OCI-LY7 (cell line): ENCODE data around the gene ESAM. TPM values are rescaled to one million over a fixed set of nuclear protein-coding genes. Genes with fewer than 3 reads are reported as not detected.

Experiments used
- BruUV-seq: library from RNA; stranded (reverse); fragments of 400-500 nt; replicated peaks from 2 replicates; lab custom pipeline; 2021; lab: Mats Ljungman, UMichigan
- CTCF ChIA-PET: fragments of 300-600 bp; sonication (Branson Sonifier 250); formaldehyde crosslinking; loops from one replicate; lab custom pipeline; 2022; ENCODE audit warnings: antibody characterized with exemption; ENCODE audit not compliant: unreplicated experiment; lab: Charles Lee
- POLR2A ChIA-PET: fragments of 300-600 bp; sonication (Branson Sonifier 250); formaldehyde crosslinking; loops from one replicate; lab custom pipeline; 2022; ENCODE audit warnings: antibody characterized with exemption; lab: Charles Lee
- DNase-seq: peaks from one replicate; pipeline ENCODE4 v3.0.0-alpha.2; 2015; ENCODE audit warnings: low spot score
- H2AFZ ChIP-seq: fragments of 200-600 bp; sonication (generic), shearing (Covaris generic); 2 replicates; pipeline ENCODE4 v1.6.1; 2014; ENCODE audit warnings: mild to moderate bottlenecking, antibody characterized with exemption, low read length, moderate library complexity
- H3K27ac ChIP-seq: fragments of 200-600 bp; sonication (generic); 2 replicates; pipeline ENCODE4 v1.5.1; 2014; ENCODE audit warnings: mixed run types, low read depth, mild to moderate bottlenecking, moderate library complexity, low read length, inconsistent platforms; ENCODE audit not compliant: poor library complexity, severe bottlenecking
- H3K36me3 ChIP-seq: fragments of 200-600 bp; sonication (generic); 2 replicates; pipeline ENCODE4 v1.6.1; 2014; ENCODE audit warnings: mild to moderate bottlenecking, antibody characterized with exemption, low read length, moderate library complexity, mixed read lengths; ENCODE audit not compliant: insufficient read depth
- H3K4me1 ChIP-seq: fragments of 200-600 bp; sonication (generic); 2 replicates; pipeline ENCODE4 v1.5.1; 2014; ENCODE audit warnings: mild to moderate bottlenecking, low read length; ENCODE audit not compliant: insufficient read depth, poor library complexity, severe bottlenecking
- H3K4me2 ChIP-seq: fragments of 200-600 bp; sonication (generic); 2 replicates; pipeline ENCODE4 v1.6.1; 2014; ENCODE audit warnings: mild to moderate bottlenecking, low read length
- H3K4me3 ChIP-seq: fragments of 200-600 bp; sonication (generic); 2 replicates; pipeline ENCODE4 v1.5.1; 2014; ENCODE audit warnings: mild to moderate bottlenecking, low read depth, low read length; ENCODE audit not compliant: poor library complexity, severe bottlenecking
- H3K79me2 ChIP-seq: fragments of 200-600 bp; sonication (generic); 2 replicates; pipeline ENCODE4 v1.6.1; 2016; ENCODE audit warnings: low read depth, mild to moderate bottlenecking, low read length, moderate library complexity, mixed read lengths; ENCODE audit not compliant: insufficient read depth
- H3K9me2 ChIP-seq: fragments of 200-600 bp; sonication (generic); 2 replicates; pipeline ENCODE4 v1.6.1; 2016; ENCODE audit warnings: mild to moderate bottlenecking, low read length, mixed read lengths; ENCODE audit not compliant: insufficient read depth
- H3K9me3 ChIP-seq: fragments of 200-600 bp; sonication (generic); 2 replicates; pipeline ENCODE4 v1.6.1; 2014; ENCODE audit warnings: mild to moderate bottlenecking, mixed run types, low read length, mixed read lengths
- H4K20me1 ChIP-seq: fragments of 200-600 bp; sonication (generic); 2 replicates; pipeline ENCODE4 v1.6.1; 2014; ENCODE audit warnings: mild to moderate bottlenecking, antibody characterized with exemption, low read length, moderate library complexity, mixed read lengths; ENCODE audit not compliant: insufficient read depth
- CTCF ChIP-seq: fragments of 200-600 bp; sonication (generic); conservative IDR thresholded peaks from 2 replicates; pipeline ENCODE4 v1.5.1; 2014; ENCODE audit warnings: mild to moderate bottlenecking, antibody characterized with exemption, low read length, moderate library complexity, mixed read lengths
- EZH2phosphoT487 ChIP-seq: fragments of 200-600 bp; sonication (generic); IDR thresholded peaks from 2 replicates; pipeline ENCODE4 v1.6.1; 2018; ENCODE audit warnings: low read depth, borderline replicate concordance, mild to moderate bottlenecking, mixed run types, antibody characterized with exemption, low read length, moderate library complexity, mixed read lengths
- intact Hi-C: fragments of 100-400 bp; cut with micrococcal nuclease; formaldehyde crosslinking; loops from one replicate; pipeline ENCODE4 v1.10.0; 2022; ENCODE audit not compliant: unreplicated experiment
- total RNA-seq, 2 experiments: library from RNA; depleted of rRNA in 1 of 2; stranded (reverse); fragments of >200 nt in 1 of 2; shearing (Covaris generic) in 1 of 2; gene quantifications; 2 replicates each; pipeline ENCODE4 v1.2.3, GENCODE V29; 2014 to 2022

ESAM gene
- total RNA-seq, 2 experiments from 2014 or later, result 0.35 to 0.49 TPM

GRCh38 chr11:124717421-124717785 lies 44.7 kb downstream of the ESAM start:
- no peak overlapping the region for H2AFZ ChIP-seq
- H3K27ac ChIP-seq, result no peak overlapping the region
- H4K20me1 ChIP-seq, result no peaks in the 10 kb centered on the region
- H3K4me1 ChIP-seq, result peaks cover 8% of the 10 kb centered on the region
- no TSS peak for BruUV-seq
- no peaks in the 10 kb centered on the region for H3K9me2 ChIP-seq
- H3K79me2 ChIP-seq, result no peaks in the 10 kb centered on the region
- POLR2A ChIA-PET, result interaction anchor here (0.7 kb wide), 1 partner anchor 34 kb away, joined by 3 read pairs; no protein-coding TSS in a partner anchor
- intact Hi-C loops, result no loop called here
- no peak overlapping the region for H3K4me2 ChIP-seq
- H3K4me3 ChIP-seq, result no peak overlapping the region
- TF ChIP-seq CTCF (no peak), EZH2phosphoT487 (no peak)
- H3K36me3 ChIP-seq, result no peaks in the 10 kb centered on the region
- DNase-seq, result no peak
- CTCF ChIA-PET, result no interaction called here
- H3K9me3 ChIP-seq, result no peaks in the 10 kb centered on the region

GRCh38 chr11:124716591-124716990 lies 45.5 kb downstream of the ESAM start:
- CTCF ChIA-PET, result no interaction called here
- intact Hi-C loops, result no loop called here

More at GRCh38 chr11:124716591-124716990, 45.5 kb downstream of the ESAM start:
- H4K20me1 ChIP-seq, result no peaks in the 10 kb centered on the region
- no peaks in the 10 kb centered on the region for H3K36me3 ChIP-seq
- no peak overlapping the region for H3K4me2 ChIP-seq
- no peak overlapping the region for H3K4me3 ChIP-seq
- no peaks in the 10 kb centered on the region for H3K9me3 ChIP-seq
- no peak overlapping the region for H3K27ac ChIP-seq
- POLR2A ChIA-PET, result interaction anchor here (0.7 kb wide), 1 partner anchor 33 kb away, joined by 3 read pairs; no protein-coding TSS in a partner anchor
- DNase-seq, result no peak
- no peak for TF ChIP-seq EZH2phosphoT487
- TF ChIP-seq CTCF, result no peak
- no peaks in the 10 kb centered on the region for H3K79me2 ChIP-seq
- H3K4me1 ChIP-seq, result peaks cover under 1% of the 10 kb centered on the region
- BruUV-seq, result no TSS peak
- no peak overlapping the region for H2AFZ ChIP-seq
- no peaks in the 10 kb centered on the region for H3K9me2 ChIP-seq
